GM10248 (cell line): ENCODE data around the gene ABHD12B.

Experiments used
- CTCF ChIA-PET: fragments of 300-600 bp; sonication (Branson Sonifier 250); formaldehyde crosslinking; extraction: SDS; loops from one replicate; lab custom pipeline; 2021; ENCODE audit warnings: antibody characterized with exemption; lab: Yijun Ruan, JAX
- POLR2A ChIA-PET: fragments of 350-650 bp; sonication (Branson Sonifier 250); formaldehyde crosslinking; extraction: SDS; loops from one replicate; lab custom pipeline; 2020; ENCODE audit warnings: antibody characterized with exemption; lab: Yijun Ruan, JAX
- DNase-seq: peaks from one replicate; pipeline ENCODE4 v3.0.0; 2012; ENCODE audit errors: extremely low spot score
- CTCF ChIP-seq: IDR thresholded peaks from 2 replicates; pipeline ENCODE4 v1.5.1; 2012; ENCODE audit warnings: mild to moderate bottlenecking, low read depth; ENCODE audit errors: extremely low read depth, missing control alignments, control extremely low read depth

The ABHD12B gene

GRCh38 chr14:50826681-50827080, 45.2 kb upstream of the ABHD12B start:
- no peak for DNase-seq
- POLR2A ChIA-PET = no interaction called here
- TF ChIP-seq CTCF = no peak
- CTCF ChIA-PET = interaction anchor here (0.7 to 5.9 kb wide), 6 partner anchors 11 to 49 kb away, joined by 3 to 41 read pairs (median 4); no protein-coding TSS in a partner anchor

- ChIA-PET CTCF (interaction anchor here (0.8 to 5.9 kb wide), 11 partner anchors 10 to 115 kb away, joined by 3 to 41 read pairs (median 3); no protein-coding TSS in a partner anchor), POLR2A (interaction anchor here (0.9 kb wide), 1 partner anchor 33 kb away, joined by 3 read pairs; no protein-coding TSS in a partner anchor)
- no peak for TF ChIP-seq CTCF
- no peak for DNase-seq
These were observed 42.9 kb upstream of the ABHD12B start for GRCh38 chr14:50828721-50829488.

GRCh38 chr14:50829489-50830043, 42.3 kb upstream of the ABHD12B start:
- TF ChIP-seq CTCF = no peak
- ChIA-PET CTCF (interaction anchor here (0.8 to 5.9 kb wide), 10 partner anchors 10 to 115 kb away, joined by 3 to 41 read pairs (median 4); no protein-coding TSS in a partner anchor), POLR2A (interaction anchor here (0.9 kb wide), 1 partner anchor 34 kb away, joined by 3 read pairs; no protein-coding TSS in a partner anchor)
- no peak for DNase-seq

GRCh38 chr14:50830044-50830931, 41.6 kb upstream of the ABHD12B start:
- DNase-seq = peak; percentile 74
- CTCF ChIA-PET = interaction anchor here (0.8 to 5.9 kb wide), 11 partner anchors 8 to 116 kb away, joined by 3 to 41 read pairs (median 4); no protein-coding TSS in a partner anchor
- POLR2A ChIA-PET = interaction anchor here (0.9 to 1.9 kb wide), 3 partner anchors 9 to 35 kb away, joined by 3 to 6 read pairs (median 3); no protein-coding TSS in a partner anchor
- TF ChIP-seq CTCF = no peak

- ChIA-PET CTCF (interaction anchor here (1.0 to 5.9 kb wide), 3 partner anchors 9 to 29 kb away, joined by 5 to 41 read pairs (median 9); no protein-coding TSS in a partner anchor), POLR2A (interaction anchor here (1.0 to 1.9 kb wide), 2 partner anchors 9 to 27 kb away, joined by 3 to 6 read pairs; no protein-coding TSS in a partner anchor)
- peak; percentile 89 for DNase-seq
- no peak for TF ChIP-seq CTCF
These were observed 40.7 kb upstream of the ABHD12B start, which contains the start of gene NIN for GRCh38 chr14:50830932-50831725. Gene NIN, minus strand, starts transcription at chr14:50831162. Its CDS starts 9,106 bp downstream, at chr14:50822056.
